ENCODE measurements around the gene SLC9A3. TPM values are rescaled to one million over a fixed set of nuclear protein-coding genes. Genes with fewer than 3 reads are reported as not detected.
"Not testable (repeated sequence)": the region's sequence is repeated elsewhere in the genome, so short reads cannot be mapped to it uniquely, and the experiment has no call there.

Gene SLC9A3
- total RNA-seq, 1 donor from 2014 or later = 1.1 TPM

- ATAC-seq = no peak
These were observed 36.5 kb upstream of the SLC9A3 start for GRCh38 chr5:560792-561166.

GRCh38 chr5:558871-559503 is 34.7 kb upstream of the SLC9A3 start:
- Histone ChIP-seq H3K9me3 (no peaks in the 10 kb centered on the region), H3K27me3 (ENCODE audit: low read depth) (peaks cover 22% of the 10 kb centered on the region), H3K4me1 (no peaks in the 10 kb centered on the region), H3K27ac (no peak overlapping the region), H3K4me3 (no peak overlapping the region), H3K36me3 (no peaks in the 10 kb centered on the region)
- no peak for ATAC-seq
- no peak for TF ChIP-seq CTCF (IDR thresholded peaks at IDR 0.05)
- intact Hi-C loops (cut with DNase I) = no loop called here
- DNase-seq = no peak

More at GRCh38 chr5:560792-561166, 36.5 kb upstream of the SLC9A3 start:
- intact Hi-C loops (cut with DNase I) = no loop called here
- no peaks in the 10 kb centered on the region for H3K36me3 ChIP-seq
- no peak overlapping the region for H3K4me3 ChIP-seq
- H3K27ac ChIP-seq = no peak overlapping the region
- no peaks in the 10 kb centered on the region for H3K9me3 ChIP-seq
- H3K4me1 ChIP-seq = no peaks in the 10 kb centered on the region
- TF ChIP-seq CTCF (IDR thresholded peaks at IDR 0.05) = no peak
- peaks cover 25% of the 10 kb centered on the region for H3K27me3 ChIP-seq (ENCODE audit: low read depth)
- no peak for DNase-seq

- intact Hi-C loops (cut with DNase I) = no loop called here
- Histone ChIP-seq H3K27me3 (ENCODE audit: low read depth) (peaks cover 22% of the 10 kb centered on the region), H3K9me3 (no peaks in the 10 kb centered on the region), H3K27ac (no peak overlapping the region), H3K36me3 (no peaks in the 10 kb centered on the region), H3K4me1 (no peaks in the 10 kb centered on the region), H3K4me3 (no peak overlapping the region)
- TF ChIP-seq CTCF (IDR thresholded peaks at IDR 0.05) = no peak
- DNase-seq = no peak
- no peak for ATAC-seq
These were observed 34.1 kb upstream of the SLC9A3 start for GRCh38 chr5:558326-558725.

- ATAC-seq; H3K4me3 ChIP-seq; H3K9me3 ChIP-seq; H3K27ac ChIP-seq; H3K4me1 ChIP-seq; H3K36me3 ChIP-seq; intact Hi-C loops (cut with DNase I); DNase-seq: not testable (repeated sequence)
- peaks cover 22% of the 10 kb centered on the region for H3K27me3 ChIP-seq (ENCODE audit: low read depth)
These were observed 33.7 kb upstream of the SLC9A3 start for GRCh38 chr5:557917-558316.

GRCh38 chr5:556909-557441 is 32.7 kb upstream of the SLC9A3 start:
- Histone ChIP-seq H3K4me1 (no peaks in the 10 kb centered on the region), H3K27me3 (ENCODE audit: low read depth) (peaks cover 23% of the 10 kb centered on the region), H3K27ac (no peak overlapping the region), H3K9me3 (no peaks in the 10 kb centered on the region), H3K36me3 (no peaks in the 10 kb centered on the region), H3K4me3 (no peak overlapping the region)
- peak; percentile 18 to 31 for ATAC-seq
- intact Hi-C loops (cut with DNase I) = no loop called here
- no peak for TF ChIP-seq CTCF (IDR thresholded peaks at IDR 0.05)
- DNase-seq = no peak

- no peak for TF ChIP-seq CTCF (IDR thresholded peaks at IDR 0.05)
- H3K9me3 ChIP-seq = no peaks in the 10 kb centered on the region
- intact Hi-C loops (cut with DNase I) = no loop called here
- no peak overlapping the region for H3K4me3 ChIP-seq
- no peak overlapping the region for H3K27ac ChIP-seq
- no peaks in the 10 kb centered on the region for H3K36me3 ChIP-seq
- no peaks in the 10 kb centered on the region for H3K4me1 ChIP-seq
- DNase-seq (no peak), ATAC-seq (peak in 1 of 2 donors; percentile 32)
- peaks cover 19% of the 10 kb centered on the region for H3K27me3 ChIP-seq (ENCODE audit: low read depth)
These were observed 30.9 kb upstream of the SLC9A3 start for GRCh38 chr5:555058-555623.

Data from lower lobe of right lung (tissue), 2 donors.